Esophagus squamous epithelium (tissue), 5 donors: ENCODE data around the gene GAB2. TPM values are rescaled to one million over a fixed set of nuclear protein-coding genes. Genes with fewer than 3 reads are reported as not detected.
A peak's percentile ranks its signal among the peaks of the same experiment; 100 is the strongest.

Source experiments
- DNase-seq: peaks from one replicate; lab custom pipeline; 2025; lab: John Stamatoyannopoulos, UW
- H3K27ac ChIP-seq, 4 donors: fragments of 200-600 bp; sonication (generic); one replicate each; pipeline ENCODE4 v1.5.1; 2016 to 2019; ENCODE audit warnings: mild to moderate bottlenecking in 1 of 4
- H3K27me3 ChIP-seq, 4 donors: fragments of 200-600 bp; sonication (generic); 1 replicate in 3 of 4; 2 replicates in 1 of 4; pipeline versions ENCODE4 v1.5.1 to v1.6.0; 2017 to 2021; ENCODE audit warnings: antibody characterized with exemption in 1 of 4
- H3K36me3 ChIP-seq, 3 donors: fragments of 200-600 bp; sonication (generic); one replicate each; pipeline ENCODE4 v1.5.1; 2016 to 2019
- H3K4me1 ChIP-seq, 3 donors: fragments of 200-600 bp; sonication (generic); one replicate each; pipeline ENCODE4 v1.5.1; 2017 to 2019
- H3K4me3 ChIP-seq, 4 donors: fragments of 200-600 bp; sonication (generic); 1 replicate in 3 of 4; 2 replicates in 1 of 4; pipeline ENCODE4 v1.5.1; 2016 to 2019; ENCODE audit warnings: mild to moderate bottlenecking in 2 of 4, moderate library complexity in 1 of 4
- H3K9me3 ChIP-seq, 3 donors: fragments of 200-600 bp; sonication (generic); one replicate each; pipeline ENCODE4 v1.5.1; 2016 to 2019
- POLR2A ChIP-seq, 4 donors: fragments of 450-650 bp; IDR thresholded peaks; one replicate each; pipeline ENCODE4 v1.6.1; 2017; ENCODE audit warnings: antibody characterized with exemption in 4 of 4, mild to moderate bottlenecking in 4 of 4, moderate library complexity in 3 of 4
- WGBS, 2 donors: methylation state at CpG; one replicate each; pipeline ENCODE4 v1.1.5; 2018; 5-methylcytosine and 5-hydroxymethylcytosine counted together
- intact Hi-C: fragments of 100-400 bp; cut with DNase I; formaldehyde crosslinking; loops from one replicate; pipeline ENCODE4 v1.15.0; 2022
- total RNA-seq, 4 donors: library from RNA; depleted of rRNA; stranded (reverse); fragments of >200 nt; gene quantifications; one replicate each; pipeline ENCODE4 v1.1.0, GENCODE V29; 2016
- TF ChIP-seq, protein P1 (sequence below), 6 experiments: fragments of 450-650 bp in 4 of 6; fragments of 200-600 bp in 2 of 6; sonication (generic) in 2 of 6; IDR thresholded peaks; one replicate each; pipeline ENCODE4 v1.5.1; 2016 to 2019; ENCODE audit warnings: antibody characterized with exemption in 6 of 6, mild to moderate bottlenecking in 4 of 6, moderate library complexity in 4 of 6
- donor health status: DM: yes; HTN: yes; CAD: no.

GAB2 gene
- total RNA-seq, 4 donors from 2014 or later = 4.6 to 23.7 (median 11.2) TPM

DNA sequence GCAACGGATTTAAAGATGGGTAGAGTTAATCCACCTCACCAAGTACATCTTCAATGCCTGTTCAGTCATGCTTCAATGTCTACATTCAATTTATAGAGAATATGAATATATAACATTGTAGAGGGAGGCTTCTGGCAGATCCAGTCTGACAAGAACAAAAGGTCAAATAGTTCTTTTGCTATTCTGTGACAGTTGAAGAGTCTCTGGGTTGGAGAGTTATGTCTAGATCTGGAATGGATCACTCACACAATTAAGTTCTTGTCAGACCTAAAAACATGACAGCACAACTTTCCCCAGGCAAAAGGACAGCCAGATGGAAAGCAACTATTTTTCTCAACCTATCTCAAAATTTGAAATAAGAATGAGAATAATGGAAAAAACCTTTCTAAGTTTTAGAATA, 15.3 kb upstream of the GAB2 start:
- WGBS, 2 donors = 31% methylated on average over 1 of the region's 1 CpG
- Histone ChIP-seq H3K4me3 (no peak overlapping the region), H3K9me3 (no peaks in the 10 kb centered on the region), H3K36me3 (peaks cover 0 to 10% (median 0%) of the 10 kb centered on the region in 3 donors), H3K27me3 (no peaks in the 10 kb centered on the region), H3K4me1 (peaks cover 0 to 25% (median 6%) of the 10 kb centered on the region in 3 donors), H3K27ac (no peak overlapping the region)
- no peak for DNase-seq
- no peak for TF ChIP-seq POLR2A (IDR thresholded peaks at IDR 0.05)
- TF ChIP-seq, protein P1, sequence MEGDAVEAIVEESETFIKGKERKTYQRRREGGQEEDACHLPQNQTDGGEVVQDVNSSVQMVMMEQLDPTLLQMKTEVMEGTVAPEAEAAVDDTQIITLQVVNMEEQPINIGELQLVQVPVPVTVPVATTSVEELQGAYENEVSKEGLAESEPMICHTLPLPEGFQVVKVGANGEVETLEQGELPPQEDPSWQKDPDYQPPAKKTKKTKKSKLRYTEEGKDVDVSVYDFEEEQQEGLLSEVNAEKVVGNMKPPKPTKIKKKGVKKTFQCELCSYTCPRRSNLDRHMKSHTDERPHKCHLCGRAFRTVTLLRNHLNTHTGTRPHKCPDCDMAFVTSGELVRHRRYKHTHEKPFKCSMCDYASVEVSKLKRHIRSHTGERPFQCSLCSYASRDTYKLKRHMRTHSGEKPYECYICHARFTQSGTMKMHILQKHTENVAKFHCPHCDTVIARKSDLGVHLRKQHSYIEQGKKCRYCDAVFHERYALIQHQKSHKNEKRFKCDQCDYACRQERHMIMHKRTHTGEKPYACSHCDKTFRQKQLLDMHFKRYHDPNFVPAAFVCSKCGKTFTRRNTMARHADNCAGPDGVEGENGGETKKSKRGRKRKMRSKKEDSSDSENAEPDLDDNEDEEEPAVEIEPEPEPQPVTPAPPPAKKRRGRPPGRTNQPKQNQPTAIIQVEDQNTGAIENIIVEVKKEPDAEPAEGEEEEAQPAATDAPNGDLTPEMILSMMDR (IDR thresholded peaks at IDR 0.05) = no peak
- intact Hi-C loops = no loop called here

DNA sequence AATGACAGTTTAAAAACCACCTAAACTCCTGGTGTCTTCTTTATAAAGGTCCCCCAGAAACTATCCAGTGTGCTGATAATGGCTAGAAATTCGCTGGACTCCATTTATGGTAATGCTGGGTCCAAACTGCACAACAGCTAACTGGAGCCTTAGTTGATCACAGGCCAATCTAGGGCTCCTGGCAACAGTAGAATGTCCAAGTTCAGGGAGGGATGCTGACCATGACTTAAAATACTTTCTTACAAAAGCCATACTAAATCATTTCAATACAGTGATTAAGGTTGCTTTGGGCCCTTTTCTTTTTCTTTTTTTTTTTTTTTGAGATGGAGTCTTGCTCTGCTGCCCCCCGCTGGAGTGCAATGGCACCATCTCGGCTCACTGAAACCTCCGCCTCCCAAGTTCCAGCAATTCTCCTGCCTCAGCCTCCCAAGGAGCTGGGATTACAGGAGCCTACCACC, 14.5 kb upstream of the GAB2 start:
- H3K9me3 ChIP-seq = no peaks in the 10 kb centered on the region
- intact Hi-C loops = no loop called here
- H3K4me1 ChIP-seq = peaks cover 0 to 33% (median 6%) of the 10 kb centered on the region in 3 donors
- H3K27ac ChIP-seq = no peak overlapping the region
- H3K36me3 ChIP-seq = peaks cover 0 to 4% (median 0%) of the 10 kb centered on the region in 3 donors
- TF ChIP-seq, protein P1 (IDR thresholded peaks at IDR 0.05) = peak in 4 of 6 experiments; percentile 10 to 28 (median 18)
- no peak for TF ChIP-seq POLR2A (IDR thresholded peaks at IDR 0.05)
- no peak for DNase-seq
- no peaks in the 10 kb centered on the region for H3K27me3 ChIP-seq
- H3K4me3 ChIP-seq = no peak overlapping the region
- 82 to 85% methylated on average over 4 of the region's 4 CpGs for WGBS, 2 donors

- TF ChIP-seq POLR2A (IDR thresholded peaks at IDR 0.05) = no peak
- TF ChIP-seq, protein P1 (IDR thresholded peaks at IDR 0.05) = no peak
- H3K36me3 ChIP-seq = no peaks in the 10 kb centered on the region
- no peak overlapping the region for H3K27ac ChIP-seq
- intact Hi-C loops = no loop called here
- H3K4me1 ChIP-seq = peaks cover 0 to 44% (median 6%) of the 10 kb centered on the region in 3 donors
- H3K27me3 ChIP-seq = no peaks in the 10 kb centered on the region
- WGBS, 2 donors = 52 to 76% methylated on average over 4 of the region's 4 CpGs
- no peak for DNase-seq
- no peak overlapping the region for H3K4me3 ChIP-seq
- H3K9me3 ChIP-seq = no peaks in the 10 kb centered on the region
These were observed 12.0 kb upstream of the GAB2 start for GRCh38 chr11:78429660-78430059.

GRCh38 chr11:78429209-78429608, 11.6 kb upstream of the GAB2 start:
- Histone ChIP-seq H3K36me3 (no peaks in the 10 kb centered on the region), H3K4me3 (no peak overlapping the region), H3K27ac (no peak overlapping the region), H3K9me3 (no peaks in the 10 kb centered on the region), H3K27me3 (no peaks in the 10 kb centered on the region), H3K4me1 (peaks cover 0 to 45% (median 6%) of the 10 kb centered on the region in 3 donors)
- intact Hi-C loops = no loop called here
- DNase-seq = no peak
- no peak for TF ChIP-seq POLR2A (IDR thresholded peaks at IDR 0.05)
- TF ChIP-seq, protein P1 (IDR thresholded peaks at IDR 0.05) = no peak

- TF ChIP-seq POLR2A (IDR thresholded peaks at IDR 0.05) = no peak
- TF ChIP-seq, protein P1 (IDR thresholded peaks at IDR 0.05) = no peak
- no peaks in the 10 kb centered on the region for H3K36me3 ChIP-seq
- no peaks in the 10 kb centered on the region for H3K27me3 ChIP-seq
- H3K27ac ChIP-seq = no peak overlapping the region
- intact Hi-C loops = no loop called here
- no peaks in the 10 kb centered on the region for H3K9me3 ChIP-seq
- 90% methylated on average over 3 of the region's 3 CpGs for WGBS, 2 donors
- peaks cover 0 to 45% (median 6%) of the 10 kb centered on the region in 3 donors for H3K4me1 ChIP-seq
- no peak for DNase-seq
- no peak overlapping the region for H3K4me3 ChIP-seq
These were observed 11.2 kb upstream of the GAB2 start for GRCh38 chr11:78428773-78429172.
